Lung (tissue), 12 donors: ENCODE data around the gene HOXB13. TPM values are rescaled to one million over a fixed set of nuclear protein-coding genes. Genes with fewer than 3 reads are reported as not detected.

ENCODE experiments used
- ATAC-seq: fragments of 200-7000 bp; cut with Tn5 transposase; one replicate; pipeline ENCODE4 v1.9.1; 2020; ENCODE audit warnings: moderate number of reproducible peaks; ENCODE audit not compliant: insufficient read depth, low FRiP score
- DNase-seq, 3 donors: peaks; one replicate each; pipeline ENCODE4 v3.0.0-alpha.2; 2013 to 2017
- H3K27ac ChIP-seq, 2 donors: one replicate each; pipeline ENCODE4 v1.5.1; 2013; ENCODE audit warnings: mild to moderate bottlenecking in 2 of 2, moderate library complexity in 2 of 2, control low read depth in 1 of 2, inconsistent platforms in 1 of 2, low read depth in 1 of 2, low read length in 1 of 2
- H3K27me3 ChIP-seq, 3 donors: one replicate each; pipeline ENCODE4 v1.5.1; 2013; ENCODE audit warnings: low read length in 2 of 3; ENCODE audit not compliant: control insufficient read depth in 3 of 3, insufficient read depth in 3 of 3
- H3K36me3 ChIP-seq, 4 donors: one replicate each; pipeline ENCODE4 v1.5.1; 2013; ENCODE audit warnings: low read length in 4 of 4, mild to moderate bottlenecking in 1 of 4, moderate library complexity in 1 of 4; ENCODE audit not compliant: control insufficient read depth in 4 of 4, insufficient read depth in 4 of 4
- H3K4me1 ChIP-seq, 5 donors: one replicate each; pipeline ENCODE4 v1.5.1; 2013; ENCODE audit warnings: low read length in 5 of 5, mild to moderate bottlenecking in 2 of 5, moderate library complexity in 1 of 5; ENCODE audit not compliant: control insufficient read depth in 5 of 5, insufficient read depth in 5 of 5
- H3K4me3 ChIP-seq: one replicate; pipeline ENCODE4 v1.5.1; 2013; ENCODE audit warnings: mild to moderate bottlenecking, control low read depth, moderate library complexity
- H3K9ac ChIP-seq, 2 donors: one replicate each; pipeline ENCODE4 v1.5.1; 2013; ENCODE audit warnings: low read length in 2 of 2, control low read depth in 1 of 2; ENCODE audit not compliant: insufficient read depth in 1 of 2
- H3K9me3 ChIP-seq, 4 donors: one replicate each; pipeline ENCODE4 v1.5.1; 2013; ENCODE audit warnings: low read length in 3 of 4, mild to moderate bottlenecking in 1 of 4, moderate library complexity in 1 of 4; ENCODE audit not compliant: control insufficient read depth in 4 of 4, insufficient read depth in 3 of 4
- CTCF ChIP-seq: IDR thresholded peaks from 2 replicates; pipeline ENCODE4 v1.5.1; 2012; ENCODE audit warnings: mild to moderate bottlenecking; ENCODE audit errors: control extremely low read depth, extremely low read depth
- WGBS, 2 donors: extraction: QIAGEN DNeasy Blood & Tissue Kit; methylation state at CpG; one replicate each; pipeline ENCODE4 v1.1.7; 2013; 5-methylcytosine and 5-hydroxymethylcytosine counted together
- polyA plus RNA-seq, 2 donors: library from polyadenylated mRNA; stranded (reverse); fragments of 200-250 nt; gene quantifications; one replicate each; pipeline ENCODE4 v1.2.1, GENCODE V29; 2013
- total RNA-seq, 2 donors: library from RNA; depleted of rRNA in 1 of 2; stranded (reverse); fragments of >200 nt in 1 of 2; gene quantifications; one replicate each; pipeline ENCODE4 v1.2.1, GENCODE V29; 2014 to 2021
- donor health status: control.
- donor health status: control.
- donor health status: Bipolar disorder and iron deficiency.
- donor health status: healthy.
- donor health status: DM: yes; HTN: yes; CAD: no.

Gene HOXB13
- total and polyA plus RNA-seq, 4 donors = not detected

- 8 to 10% methylated on average over 13 of the region's 13 CpGs for WGBS, 2 donors
- Histone ChIP-seq H3K27ac (no peak overlapping the region), H3K9me3 (peaks cover 0 to 12% (median 0%) of the 10 kb centered on the region in 4 donors), H3K4me1 (peaks cover 0 to 1% (median 0%) of the 10 kb centered on the region in 5 donors), H3K9ac (no peak overlapping the region), H3K4me3 (no peak overlapping the region), H3K27me3 (peaks cover 10 to 99% (median 97%) of the 10 kb centered on the region in 3 donors), H3K36me3 (no peaks in the 10 kb centered on the region)
- no peak for TF ChIP-seq CTCF
- DNase-seq (no peak), ATAC-seq (no peak)
These were observed 23.3 kb upstream of the HOXB13 start for GRCh38 chr17:48751733-48752398.

GRCh38 chr17:48751172-48751571, 22.6 kb upstream of the HOXB13 start:
- Histone ChIP-seq H3K4me3 (no peak overlapping the region), H3K36me3 (no peaks in the 10 kb centered on the region), H3K4me1 (peaks cover 0 to 1% (median 0%) of the 10 kb centered on the region in 5 donors), H3K9ac (no peak overlapping the region), H3K27me3 (peaks cover 14 to 100% (median 98%) of the 10 kb centered on the region in 3 donors), H3K27ac (no peak overlapping the region), H3K9me3 (peaks cover 0 to 12% (median 0%) of the 10 kb centered on the region in 4 donors)
- ATAC-seq (no peak), DNase-seq (no peak)
- TF ChIP-seq CTCF = no peak
- WGBS, 2 donors = 2 to 6% methylated on average over 3 of the region's 3 CpGs

GRCh38 chr17:48749621-48750553, 21.3 kb upstream of the HOXB13 start:
- ATAC-seq = no peak
- Histone ChIP-seq H3K27me3 (peaks cover 17 to 100% (median 98%) of the 10 kb centered on the region in 3 donors), H3K36me3 (no peaks in the 10 kb centered on the region), H3K4me1 (no peaks in the 10 kb centered on the region), H3K27ac (no peak overlapping the region), H3K9me3 (peaks cover 0 to 12% (median 0%) of the 10 kb centered on the region in 4 donors), H3K4me3 (no peak overlapping the region), H3K9ac (no peak overlapping the region)
- TF ChIP-seq CTCF = no peak
- no peak for DNase-seq
- WGBS, 2 donors = 9 to 10% methylated on average over 32 of the region's 32 CpGs
